Body of pancreas (tissue), 4 donors: ENCODE data around the gene UQCR10. TPM values are rescaled to one million over a fixed set of nuclear protein-coding genes. Genes with fewer than 3 reads are reported as not detected.

ENCODE experiments used
- ATAC-seq: fragments of 150-250 bp; one replicate; pipeline ENCODE4 v1.9.1; 2016
- DNase-seq, 4 donors: peaks; one replicate each; pipeline ENCODE4 v3.0.0-alpha.2; 2019
- H3K27ac ChIP-seq, 4 donors: fragments of 200-600 bp; sonication (generic); 1 replicate in 3 of 4; 2 replicates in 1 of 4; pipeline versions ENCODE4 v1.5.1 to v1.6.1; 2016 to 2019; ENCODE audit warnings: mild to moderate bottlenecking in 1 of 4, mixed read lengths in 1 of 4, moderate library complexity in 1 of 4
- H3K27me3 ChIP-seq, 2 donors: fragments of 200-600 bp; sonication (generic); one replicate each; pipeline ENCODE4 v1.6.0; 2016; ENCODE audit warnings: mild to moderate bottlenecking in 1 of 2
- H3K36me3 ChIP-seq, 2 donors: fragments of 200-600 bp; sonication (generic); replicated peaks in 1 of 2; 2 replicates each; pipeline ENCODE4 v1.5.1; 2016; ENCODE audit warnings: low read depth in 2 of 2; ENCODE audit not compliant: insufficient read depth in 1 of 2
- H3K4me1 ChIP-seq: fragments of 200-600 bp; sonication (generic); one replicate; pipeline ENCODE4 v1.6.0; 2016
- H3K4me3 ChIP-seq, 2 donors: fragments of 200-600 bp; sonication (generic); 1 replicate in 1 of 2; 2 replicates in 1 of 2; pipeline ENCODE4 v1.5.1; 2016 to 2019
- H3K9me3 ChIP-seq, 3 donors: fragments of 200-600 bp; sonication (generic); 1 replicate in 2 of 3; 2 replicates in 1 of 3; pipeline ENCODE4 v1.5.1; 2016
- POLR2A ChIP-seq, 3 donors: fragments of 450-650 bp; IDR thresholded peaks; one replicate each; pipeline ENCODE4 v1.6.1; 2016; ENCODE audit warnings: antibody characterized with exemption in 3 of 3, mild to moderate bottlenecking in 2 of 3
- WGBS, 2 donors: methylation state at CpG; one replicate each; pipeline ENCODE4 v1.1.5; 2017; 5-methylcytosine and 5-hydroxymethylcytosine counted together
- intact Hi-C: fragments of 100-400 bp; cut with DNase I; formaldehyde crosslinking; loops from one replicate; pipeline ENCODE4 v1.15.1; 2023
- total RNA-seq, 2 donors: library from RNA; depleted of rRNA; stranded (reverse); fragments of >200 nt; gene quantifications; one replicate each; pipeline ENCODE4 v1.1.0, GENCODE V29; 2016
- TF ChIP-seq, protein P1 (sequence below), 7 experiments: fragments of 450-650 bp in 4 of 7; fragments of 200-600 bp in 3 of 7; sonication (generic) in 3 of 7; IDR thresholded peaks; one replicate each; pipeline ENCODE4 v1.5.1; 2016 to 2019; ENCODE audit warnings: antibody characterized with exemption in 7 of 7

The UQCR10 gene
- total RNA-seq: 10 to 100 TPM; 21.0 to 27.4 TPM

DNA sequence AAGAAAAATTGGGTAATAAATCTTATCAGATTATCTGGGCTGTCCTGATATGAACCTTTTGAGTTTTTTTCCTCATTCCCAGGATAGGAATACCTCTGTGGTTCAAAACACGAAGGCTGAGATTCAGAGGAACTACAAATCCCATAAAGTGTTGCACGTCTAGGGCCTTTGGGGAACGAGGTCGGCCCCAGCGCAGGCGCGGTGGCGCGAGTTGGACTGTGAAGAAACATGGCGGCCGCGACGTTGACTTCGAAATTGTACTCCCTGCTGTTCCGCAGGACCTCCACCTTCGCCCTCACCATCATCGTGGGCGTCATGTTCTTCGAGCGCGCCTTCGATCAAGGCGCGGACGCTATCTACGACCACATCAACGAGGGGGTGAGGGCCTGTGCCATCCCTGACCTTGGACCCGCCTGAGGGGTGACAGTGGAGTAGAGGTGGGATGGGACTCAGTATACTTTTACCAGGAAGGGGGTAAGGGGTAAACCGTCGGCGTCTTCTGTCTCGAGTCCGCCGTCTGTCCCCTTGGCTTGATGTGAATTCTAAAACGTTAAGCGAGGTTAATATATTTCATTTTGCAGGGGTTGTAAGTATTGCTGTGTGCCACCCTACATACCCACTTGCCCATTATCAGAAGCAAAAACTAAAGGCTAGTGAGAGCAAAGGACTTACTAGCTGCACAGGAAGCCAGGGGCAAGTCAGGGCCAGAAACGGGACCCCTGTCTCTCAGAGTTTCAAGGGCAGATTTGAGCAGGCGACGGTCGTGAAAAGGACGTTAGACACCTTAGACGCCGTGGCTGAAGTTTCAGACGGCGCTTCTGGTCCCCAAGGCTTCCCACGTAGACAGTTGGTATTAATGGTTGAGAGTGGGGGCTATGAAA lies at the start of gene UQCR10:
Gene UQCR10, plus strand, starts transcription at position 199 of the 881 bp plus-strand sequence. Its CDS starts 30 bp downstream, at position 229.
- Histone ChIP-seq H3K4me3 (peak within 1 kb of the TSS; percentile 82 to 99), H3K27ac (peak within 1 kb of the TSS; percentile 71 to 90 (median 80)), H3K36me3 (peaks cover 3 to 10% of the 10 kb centered on the region in 2 donors), H3K27me3 (no peaks in the 10 kb centered on the region), H3K4me1 (peaks cover 26% of the 10 kb centered on the region), H3K9me3 (no peaks in the 10 kb centered on the region)
- peak; percentile 93 to 96 (median 95) for DNase-seq
- TF ChIP-seq POLR2A (IDR thresholded peaks at IDR 0.05): no peak
- TF ChIP-seq, protein P1, sequence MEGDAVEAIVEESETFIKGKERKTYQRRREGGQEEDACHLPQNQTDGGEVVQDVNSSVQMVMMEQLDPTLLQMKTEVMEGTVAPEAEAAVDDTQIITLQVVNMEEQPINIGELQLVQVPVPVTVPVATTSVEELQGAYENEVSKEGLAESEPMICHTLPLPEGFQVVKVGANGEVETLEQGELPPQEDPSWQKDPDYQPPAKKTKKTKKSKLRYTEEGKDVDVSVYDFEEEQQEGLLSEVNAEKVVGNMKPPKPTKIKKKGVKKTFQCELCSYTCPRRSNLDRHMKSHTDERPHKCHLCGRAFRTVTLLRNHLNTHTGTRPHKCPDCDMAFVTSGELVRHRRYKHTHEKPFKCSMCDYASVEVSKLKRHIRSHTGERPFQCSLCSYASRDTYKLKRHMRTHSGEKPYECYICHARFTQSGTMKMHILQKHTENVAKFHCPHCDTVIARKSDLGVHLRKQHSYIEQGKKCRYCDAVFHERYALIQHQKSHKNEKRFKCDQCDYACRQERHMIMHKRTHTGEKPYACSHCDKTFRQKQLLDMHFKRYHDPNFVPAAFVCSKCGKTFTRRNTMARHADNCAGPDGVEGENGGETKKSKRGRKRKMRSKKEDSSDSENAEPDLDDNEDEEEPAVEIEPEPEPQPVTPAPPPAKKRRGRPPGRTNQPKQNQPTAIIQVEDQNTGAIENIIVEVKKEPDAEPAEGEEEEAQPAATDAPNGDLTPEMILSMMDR (IDR thresholded peaks at IDR 0.05): no peak
- 0 to 3% methylated on average over 36 to 46 of the region's 46 CpGs for WGBS, 2 donors
- peak; percentile 86 for ATAC-seq
- intact Hi-C loops: no loop called here

DNA sequence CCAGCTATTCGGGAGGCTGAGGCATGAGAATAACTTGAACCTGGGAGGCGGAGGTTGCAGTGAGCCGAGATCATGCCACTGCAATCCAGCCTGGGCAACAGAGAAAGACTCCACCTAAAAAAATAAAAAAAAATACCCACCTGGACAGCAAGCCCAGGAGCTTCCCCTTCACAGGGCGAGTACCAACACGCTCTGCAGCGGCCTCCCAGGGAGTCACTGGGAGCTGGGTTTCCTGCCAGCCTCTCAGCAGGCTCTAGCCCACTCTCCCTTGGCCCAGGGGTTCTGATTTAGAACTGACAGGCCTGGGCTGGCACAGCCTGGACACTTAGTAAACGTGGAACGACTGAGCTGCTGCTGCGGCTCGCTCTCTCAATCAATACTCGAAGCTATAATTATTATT lies 49.4 kb upstream of the UQCR10 start:
- no peaks in the 10 kb centered on the region for H3K36me3 ChIP-seq
- DNase-seq (no peak), ATAC-seq (no peak)
- H3K9me3 ChIP-seq: no peaks in the 10 kb centered on the region
- 83 to 86% methylated on average over 10 to 11 of the region's 11 CpGs for WGBS, 2 donors
- TF ChIP-seq, protein P1 (IDR thresholded peaks at IDR 0.05): no peak
- TF ChIP-seq POLR2A (IDR thresholded peaks at IDR 0.05): no peak
- H3K4me1 ChIP-seq: peaks cover 8% of the 10 kb centered on the region
- H3K4me3 ChIP-seq: no peak overlapping the region
- H3K27ac ChIP-seq: no peak overlapping the region
- intact Hi-C loops: no loop called here
- peaks cover 0 to 12% of the 10 kb centered on the region in 2 donors for H3K27me3 ChIP-seq

DNA sequence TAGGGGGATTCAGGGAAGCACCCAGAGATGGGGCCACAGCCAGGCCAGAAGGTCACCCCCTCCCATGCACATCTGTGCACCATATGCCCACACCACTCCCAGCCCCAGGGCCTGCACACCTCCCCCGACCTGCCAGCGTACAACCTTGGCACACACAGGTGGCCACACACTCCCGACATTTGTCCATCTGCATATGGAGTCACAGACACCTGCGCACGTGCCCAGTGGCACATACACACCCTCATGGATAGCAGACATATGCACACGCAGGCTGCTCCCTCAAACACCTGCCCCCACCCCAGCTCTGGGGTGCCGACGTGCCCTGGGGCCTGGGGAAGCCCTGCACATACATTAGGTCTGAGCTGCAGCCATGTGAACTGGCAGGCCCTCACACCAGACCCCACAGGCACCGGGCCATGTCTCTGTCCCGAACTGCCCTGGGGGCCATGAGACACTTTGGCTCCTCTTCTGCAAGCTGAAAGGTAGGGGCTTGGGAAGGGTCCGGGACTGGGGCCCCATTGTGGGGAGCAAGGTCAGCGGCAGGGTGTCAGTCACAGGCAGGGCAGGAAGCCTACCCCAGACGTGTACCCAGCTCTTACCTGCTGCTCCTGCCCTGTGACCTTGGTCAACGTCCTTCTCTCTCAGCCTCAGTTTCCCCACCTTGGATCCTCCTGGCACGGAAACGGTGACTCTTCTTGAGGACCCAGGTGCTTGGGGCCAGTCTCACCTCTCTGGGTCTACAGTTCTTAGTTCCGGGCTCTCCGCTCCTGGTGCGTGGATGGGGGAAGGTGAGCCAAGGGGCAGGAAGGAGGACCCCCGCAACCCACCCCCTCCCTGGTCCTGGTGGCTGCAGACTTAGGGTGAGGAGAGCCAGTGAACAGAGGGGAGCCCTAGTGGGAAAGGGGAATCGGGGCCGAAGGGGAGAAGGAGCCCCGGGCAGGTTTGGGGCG lies 47.9 kb upstream of the UQCR10 start:
- H3K4me1 ChIP-seq: peaks cover 8% of the 10 kb centered on the region
- no peaks in the 10 kb centered on the region for H3K36me3 ChIP-seq
- no peak for TF ChIP-seq POLR2A (IDR thresholded peaks at IDR 0.05)
- no peak overlapping the region for H3K4me3 ChIP-seq
- WGBS, 2 donors: 30 to 48% methylated on average over 15 to 24 of the region's 24 CpGs
- H3K27ac ChIP-seq: no peak overlapping the region
- H3K9me3 ChIP-seq: no peaks in the 10 kb centered on the region
- DNase-seq (no peak), ATAC-seq (no peak)
- peaks cover 0 to 12% of the 10 kb centered on the region in 2 donors for H3K27me3 ChIP-seq
- intact Hi-C loops: no loop called here

DNA sequence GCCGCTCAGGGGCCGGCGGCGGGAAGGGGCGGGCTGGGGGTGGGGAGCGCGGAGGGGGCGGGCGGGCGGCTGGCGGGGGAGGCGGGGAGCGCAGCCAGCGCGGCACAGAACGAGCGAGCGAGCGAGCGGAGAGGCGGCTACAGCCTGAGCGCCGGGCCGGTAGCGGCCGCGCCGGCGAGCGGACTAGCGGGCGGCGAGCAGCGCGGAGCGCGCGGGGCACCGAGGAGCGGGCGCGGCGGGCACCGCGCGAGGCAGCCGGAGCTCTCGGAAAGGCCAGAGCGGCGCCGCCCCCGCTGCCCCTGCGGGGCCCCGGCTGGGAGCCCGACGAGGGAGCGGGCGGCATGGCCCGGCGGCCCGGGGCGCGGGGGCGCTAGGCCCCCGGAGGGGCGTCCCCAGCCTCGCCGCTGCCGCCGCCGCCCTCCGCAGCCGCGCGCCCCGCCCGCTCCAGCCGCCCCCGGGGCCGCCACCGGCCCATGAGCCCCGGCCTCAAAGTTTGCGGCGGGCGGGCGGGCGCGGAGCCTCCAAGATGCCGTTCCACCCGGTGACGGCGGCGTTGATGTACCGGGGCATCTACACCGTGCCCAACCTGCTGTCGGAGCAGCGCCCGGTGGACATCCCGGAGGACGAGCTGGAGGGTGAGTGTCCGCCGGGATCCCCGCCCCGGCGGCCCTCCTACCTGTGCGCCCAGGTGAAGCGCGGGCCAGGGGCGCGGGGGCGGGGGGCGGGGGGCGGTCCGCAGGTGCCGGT lies 47.1 kb upstream of the UQCR10 start, which contains the start of gene CABP7:
Gene CABP7, plus strand, starts transcription at position 105 of the 747 bp plus-strand sequence. Its CDS starts 422 bp downstream, at position 527.
- DNase-seq: no peak
- H3K4me3 ChIP-seq: no peak within 1 kb of the TSS
- no peaks in the 10 kb centered on the region for H3K9me3 ChIP-seq
- H3K27me3 ChIP-seq: peaks cover 0 to 12% of the 10 kb centered on the region in 2 donors
- no peaks in the 10 kb centered on the region for H3K36me3 ChIP-seq
- no peak within 1 kb of the TSS for H3K27ac ChIP-seq
- intact Hi-C loops: no loop called here
- 1% methylated on average over 83 of the region's 115 CpGs; no CpG with 5 or more reads in 1 of the 2 donors for WGBS, 2 donors
- H3K4me1 ChIP-seq: peaks cover 8% of the 10 kb centered on the region
- ATAC-seq: peak; percentile 43
- no peak for TF ChIP-seq POLR2A (IDR thresholded peaks at IDR 0.05)
- TF ChIP-seq, protein P1 (IDR thresholded peaks at IDR 0.05): no peak
